Kidney (tissue), 14 donors: ENCODE measurements around the gene PITPNM3. TPM values are rescaled to one million over a fixed set of nuclear protein-coding genes. Genes with fewer than 3 reads are reported as not detected.

ENCODE experiments used
- DNase-seq, 5 donors: peaks; one replicate each; pipeline ENCODE4 v3.0.0-alpha.2; 2013 to 2020
- FAIRE-seq: peaks from 2 replicates; lab custom pipeline; 2012; peaks lifted over from hg19 to GRCh38; lab: Jason Lieb, UNC
- H3K27ac ChIP-seq, 2 donors: one replicate each; pipeline ENCODE4 v1.7.0; 2013; ENCODE audit warnings: low read depth in 2 of 2, low read length in 2 of 2, inconsistent platforms in 1 of 2
- H3K27me3 ChIP-seq: one replicate; pipeline ENCODE4 v1.7.1; 2013; ENCODE audit warnings: low read length, inconsistent platforms; ENCODE audit not compliant: control insufficient read depth, insufficient read depth
- H3K36me3 ChIP-seq, 3 donors: one replicate each; pipeline versions ENCODE4 v1.7.0 to v1.7.1; 2013; ENCODE audit warnings: low read length in 3 of 3, control low read depth in 1 of 3, inconsistent platforms in 1 of 3; ENCODE audit not compliant: insufficient read depth in 3 of 3, control insufficient read depth in 2 of 3
- H3K4me1 ChIP-seq, 3 donors: one replicate each; pipeline versions ENCODE4 v1.7.0 to v1.7.1; 2013; ENCODE audit warnings: low read length in 3 of 3, inconsistent platforms in 1 of 3, low read depth in 1 of 3; ENCODE audit not compliant: control insufficient read depth in 2 of 3, insufficient read depth in 2 of 3
- H3K4me3 ChIP-seq, 3 donors: one replicate each; pipeline versions ENCODE4 v1.7.0 to v1.8.1; 2013; ENCODE audit warnings: low read length in 3 of 3, control low read depth in 1 of 3, inconsistent platforms in 1 of 3
- H3K9ac ChIP-seq, 3 donors: one replicate each; pipeline versions ENCODE4 v1.7.0 to v1.7.1; 2013; ENCODE audit warnings: low read length in 3 of 3, control low read depth in 1 of 3, inconsistent platforms in 1 of 3
- H3K9me3 ChIP-seq, 3 donors: one replicate each; pipeline versions ENCODE4 v1.7.0 to v1.7.1; 2013; ENCODE audit warnings: low read length in 3 of 3, control low read depth in 1 of 3, inconsistent platforms in 1 of 3; ENCODE audit not compliant: control insufficient read depth in 2 of 3, insufficient read depth in 1 of 3
- CTCF ChIP-seq: IDR thresholded peaks from 3 replicates; pipeline ENCODE4 v1.5.1; 2012; ENCODE audit warnings: mild to moderate bottlenecking, moderate library complexity, borderline replicate concordance; ENCODE audit not compliant: insufficient read depth; ENCODE audit errors: extremely low read depth
- intact Hi-C: fragments of 100-400 bp; cut with DNase I; formaldehyde crosslinking; loops from one replicate; pipeline ENCODE4 v1.11.1; 2022
- polyA plus RNA-seq: library from polyadenylated mRNA; stranded (reverse); fragments of 350-450 nt; fragmentation: Illumina TruSeq; extraction: RNeasy Lipid Tissue Mini Kit (QIAGEN cat#74804); gene quantifications from one replicate; pipeline ENCODE4 v1.2.3, GENCODE V29; 2014; ENCODE audit warnings: low read depth, low replicate concordance; ENCODE audit not compliant: insufficient read depth
- total RNA-seq: library from RNA; stranded (reverse); fragmentation: NEBNext Ultra II Directional; extraction: Animal tissue kit (Norgen Biotek cat#: 25700); gene quantifications from one replicate; pipeline ENCODE4 v1.2.1, GENCODE V29; 2021
- donor health status: control.
- donor health status: control.
- donor health status: control.
- donor health status: control.
- donor health status: control.
- donor health status: DM: yes; HTN: yes; CAD: no.
- donor health status: Normal renal cell carcinoma (clear cell type).

PITPNM3 gene
- total and polyA plus RNA-seq, 2 donors from 2014 or later, result 1.8 to 9.1 TPM

GRCh38 chr17:6517062-6517461, 39.3 kb downstream of the PITPNM3 start:
- DNase-seq, result no peak
- Histone ChIP-seq H3K9me3 (no peaks in the 10 kb centered on the region), H3K4me3 (no peak overlapping the region), H3K27me3 (no peaks in the 10 kb centered on the region), H3K27ac (no peak overlapping the region), H3K4me1 (no peaks in the 10 kb centered on the region), H3K36me3 (no peaks in the 10 kb centered on the region), H3K9ac (no peak overlapping the region)
- intact Hi-C loops, result no loop called here
- no peak for TF ChIP-seq CTCF
- FAIRE-seq, result no peak

- no peak for DNase-seq
- H3K9ac ChIP-seq, result no peak overlapping the region
- no peak overlapping the region for H3K4me3 ChIP-seq
- no peak for FAIRE-seq
- H3K4me1 ChIP-seq, result no peaks in the 10 kb centered on the region
- no peak overlapping the region for H3K27ac ChIP-seq
- H3K27me3 ChIP-seq, result no peaks in the 10 kb centered on the region
- no peaks in the 10 kb centered on the region for H3K9me3 ChIP-seq
- intact Hi-C loops, result no loop called here
- H3K36me3 ChIP-seq, result no peaks in the 10 kb centered on the region
- no peak for TF ChIP-seq CTCF
These were observed 42.0 kb downstream of the PITPNM3 start for GRCh38 chr17:6514371-6514770.

- TF ChIP-seq CTCF, result no peak
- intact Hi-C loops, result no loop called here
- Histone ChIP-seq H3K4me3 (no peak overlapping the region), H3K27me3 (no peaks in the 10 kb centered on the region), H3K4me1 (peaks cover 0 to 2% (median 0%) of the 10 kb centered on the region in 3 donors), H3K27ac (no peak overlapping the region), H3K9ac (no peak overlapping the region), H3K36me3 (no peaks in the 10 kb centered on the region), H3K9me3 (no peaks in the 10 kb centered on the region)
- FAIRE-seq, result no peak
- DNase-seq, result no peak
These were observed 43.8 kb downstream of the PITPNM3 start for GRCh38 chr17:6512552-6512951.
